ENCODE data around the gene IGIP. TPM values are rescaled to one million over a fixed set of nuclear protein-coding genes. Genes with fewer than 3 reads are reported as not detected.
"Not testable (repeated sequence)": the region's sequence is repeated elsewhere in the genome, so short reads cannot be mapped to it uniquely, and the experiment has no call there.

The IGIP gene
- total RNA-seq, 2 experiments from 2014 or later, result 2.4 to 2.8 TPM

GRCh38 chr5:140152022-140152999 is 26.6 kb downstream of the IGIP start:
- ChIA-PET CTCF (interaction anchor here (3.3 kb wide), 1 partner anchor 8 kb away, joined by 13 read pairs; no protein-coding TSS in a partner anchor), POLR2A (no interaction called here)

DNA sequence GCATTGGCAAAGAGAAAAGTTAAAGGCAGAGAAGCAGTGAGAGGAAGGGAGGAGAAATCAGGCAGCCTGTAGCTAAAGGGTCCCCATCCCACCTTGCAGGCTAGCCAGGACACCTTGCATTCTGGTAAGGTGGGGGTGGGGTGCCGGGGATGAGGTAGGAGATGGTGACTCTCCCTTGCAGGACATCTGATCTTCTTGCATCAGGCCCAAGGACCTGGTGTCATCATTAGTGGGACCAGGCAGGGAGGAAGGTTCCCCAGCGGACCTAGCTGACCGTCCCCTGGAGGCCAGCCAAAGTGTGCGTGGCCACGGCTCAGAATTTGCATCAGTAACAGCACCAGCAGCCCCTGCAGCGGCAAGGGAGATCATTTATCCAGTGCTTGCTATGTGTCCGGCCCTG is 27.5 kb downstream of the IGIP start:
- ChIA-PET POLR2A (no interaction called here), CTCF (interaction anchor here (0.6 to 3.3 kb wide), 3 partner anchors 9 to 79 kb away, joined by 3 to 13 read pairs (median 4); no protein-coding TSS in a partner anchor)

GRCh38 chr5:140153905-140154304 is 28.2 kb downstream of the IGIP start:
- CTCF ChIA-PET, result interaction anchor here (0.6 to 3.3 kb wide), 4 partner anchors 8 to 79 kb away, joined by 3 to 13 read pairs (median 5); no protein-coding TSS in a partner anchor
- POLR2A ChIA-PET, result no interaction called here

GRCh38 chr5:140154710-140155381 is 29.1 kb downstream of the IGIP start:
- POLR2A ChIA-PET, result not testable (repeated sequence)
- CTCF ChIA-PET, result interaction anchor here (1.0 to 3.3 kb wide), 4 partner anchors 9 to 18 kb away, joined by 3 to 13 read pairs (median 4); no protein-coding TSS in a partner anchor

DNA sequence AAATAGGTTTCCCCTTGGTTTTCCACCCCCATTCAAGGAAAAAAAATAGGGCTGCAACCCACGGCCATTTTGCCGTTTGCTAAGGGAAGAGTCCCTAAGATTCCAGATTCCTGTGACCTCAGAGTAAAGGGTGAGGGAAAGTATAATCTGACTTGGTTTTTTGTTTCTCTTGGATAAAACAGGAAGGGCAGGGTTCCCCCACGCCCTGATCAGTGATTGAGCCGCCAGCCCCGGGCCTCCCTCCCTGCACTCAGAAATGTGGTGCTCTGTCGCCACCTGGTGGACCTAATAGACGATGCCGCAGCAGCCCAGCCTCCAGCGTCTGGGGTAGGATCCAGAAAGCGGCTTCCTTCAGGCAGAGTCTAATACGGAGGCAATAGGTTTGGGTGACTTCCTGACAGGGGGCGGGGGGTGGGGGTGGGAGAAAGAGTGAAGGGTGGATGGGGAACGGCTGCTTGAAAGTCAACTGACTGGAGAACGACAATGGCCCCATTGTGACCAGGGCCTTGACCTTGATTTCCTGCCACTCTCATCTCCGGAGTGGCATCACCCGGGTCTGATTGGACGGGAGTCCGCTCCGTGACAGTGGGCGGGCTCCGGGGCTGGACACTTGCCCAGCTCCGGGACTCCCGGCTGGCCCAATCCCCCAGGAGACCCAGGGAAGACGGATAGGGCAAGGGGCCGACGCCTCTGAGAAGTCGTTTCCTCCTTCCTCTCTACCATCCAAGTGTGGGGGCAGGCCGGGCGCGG is 31.5 kb downstream of the IGIP start:
- POLR2A ChIA-PET, result no interaction called here
- CTCF ChIA-PET, result interaction anchor here (0.7 to 4.7 kb wide), 14 partner anchors 9 to 370 kb away, joined by 3 to 35 read pairs (median 3); partner anchors contain the start of gene PURA

DNA sequence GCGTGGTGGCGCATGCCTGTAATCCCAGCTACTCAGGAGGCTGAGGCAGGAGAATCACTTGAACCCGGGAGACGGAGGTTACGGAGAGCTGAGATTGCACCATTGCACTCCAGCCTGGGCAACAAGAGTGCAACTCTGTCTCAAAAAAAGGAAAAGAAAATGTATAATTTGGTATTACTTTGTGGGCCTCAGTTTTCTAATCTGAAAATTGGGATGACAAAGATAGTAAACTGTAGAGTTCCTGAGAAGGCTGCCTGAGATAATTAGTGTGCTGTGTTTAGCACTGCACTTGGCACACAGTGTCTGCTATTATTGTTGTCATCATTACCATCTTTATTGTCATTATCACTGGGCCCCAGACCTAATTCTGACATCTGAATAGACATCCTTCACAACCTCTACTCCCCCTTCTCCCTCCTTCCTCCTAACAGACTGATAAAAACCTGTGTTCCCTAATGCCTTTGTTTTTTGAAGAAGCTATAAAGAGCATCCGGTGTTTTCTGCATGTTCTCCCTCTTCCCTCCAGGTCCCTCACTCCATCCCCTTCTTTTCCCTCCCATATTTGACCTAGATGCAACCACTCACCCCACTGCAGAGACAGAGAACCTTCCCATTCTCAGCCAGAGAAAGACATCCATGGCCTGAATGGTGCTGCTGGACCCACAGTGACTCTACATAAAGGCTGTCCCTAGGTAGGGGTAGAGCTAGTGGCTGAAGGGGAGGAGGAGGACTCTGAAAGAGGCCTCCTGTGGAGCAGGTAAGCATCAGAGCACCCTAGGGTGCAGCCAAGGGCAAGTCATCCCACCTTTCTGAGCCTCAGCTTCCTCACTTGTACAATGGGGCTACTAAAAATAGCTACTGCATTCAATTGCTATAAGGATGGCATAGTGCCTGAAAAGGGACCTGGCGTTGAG is 33.5 kb downstream of the IGIP start:
- POLR2A ChIA-PET, result no interaction called here

GRCh38 chr5:140162275-140162674 is 36.5 kb downstream of the IGIP start:
- ChIA-PET POLR2A (no interaction called here), CTCF (interaction anchor here (0.7 kb wide), 2 partner anchors 92 to 300 kb away, joined by 4 read pairs; no protein-coding TSS in a partner anchor)

More for the DNA sequence above, 33.5 kb downstream of the IGIP start:
- CTCF ChIA-PET, result interaction anchor here (0.9 to 4.7 kb wide), 2 partner anchors 14 to 86 kb away, joined by 3 to 35 read pairs; no protein-coding TSS in a partner anchor

DNA sequence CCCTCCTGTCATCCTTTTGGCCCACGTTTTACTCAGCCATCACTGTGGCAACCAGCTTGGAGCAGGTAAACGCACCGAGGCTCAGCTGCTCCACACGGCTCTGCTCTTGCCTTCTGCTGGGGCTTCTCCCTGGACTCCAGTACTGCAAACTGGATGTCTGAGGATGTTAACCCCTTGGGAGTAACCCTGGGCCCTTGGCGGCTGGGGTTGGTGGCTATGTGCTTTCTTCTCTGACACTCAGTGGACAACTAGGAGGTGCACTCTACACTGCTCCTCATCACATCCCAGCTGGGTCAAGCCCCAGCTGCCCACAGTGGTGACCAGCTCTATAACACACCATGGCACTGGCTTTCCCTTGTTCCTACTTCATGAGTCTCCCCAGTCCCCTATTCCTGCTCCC is 37.0 kb downstream of the IGIP start:
- ChIA-PET CTCF (interaction anchor here (0.6 kb wide), 1 partner anchor 18 kb away, joined by 3 read pairs; no protein-coding TSS in a partner anchor), POLR2A (no interaction called here)

DNA sequence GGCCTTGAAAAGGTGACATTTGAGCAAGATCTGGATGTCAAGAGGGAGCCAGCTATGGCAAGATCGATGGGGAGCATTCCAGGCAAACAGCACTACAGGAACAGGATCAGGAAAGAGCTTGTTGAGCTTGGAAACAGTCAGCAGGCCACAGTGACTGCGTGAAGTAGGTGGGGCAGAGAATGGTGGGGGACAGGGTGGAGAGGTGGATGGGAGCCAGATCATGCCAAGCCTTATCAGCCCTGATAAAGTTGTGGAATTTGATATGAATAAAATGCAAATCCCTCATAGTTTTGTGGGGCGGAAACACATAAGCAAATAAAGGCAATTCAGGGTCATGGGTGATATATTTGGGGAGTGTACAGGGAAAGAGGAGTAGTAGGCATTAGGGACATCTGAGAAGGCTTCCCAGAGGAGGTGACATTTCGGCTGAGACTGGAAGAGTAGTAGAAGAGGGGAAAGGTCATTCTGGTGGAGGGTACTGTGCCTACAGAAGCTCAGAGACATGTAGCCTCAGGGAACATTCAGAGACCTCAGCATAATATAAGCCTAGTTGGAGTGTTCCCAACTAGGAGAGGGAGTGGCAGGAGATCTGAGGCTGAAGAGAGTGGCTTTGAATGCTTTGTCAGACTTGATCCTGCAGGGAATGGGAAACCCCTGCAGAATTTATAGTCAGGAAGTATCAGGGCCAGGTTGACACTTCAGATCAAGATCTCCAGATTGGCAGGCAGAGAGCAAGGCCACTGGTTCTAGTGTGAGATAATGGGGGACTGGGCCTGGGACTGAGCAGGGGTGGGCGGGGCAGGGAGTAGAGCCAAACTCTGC is 39.6 kb downstream of the IGIP start:
- CTCF ChIA-PET, result interaction anchor here (0.9 kb wide), 1 partner anchor 8 kb away, joined by 3 read pairs; no protein-coding TSS in a partner anchor
- POLR2A ChIA-PET, result no interaction called here

DNA sequence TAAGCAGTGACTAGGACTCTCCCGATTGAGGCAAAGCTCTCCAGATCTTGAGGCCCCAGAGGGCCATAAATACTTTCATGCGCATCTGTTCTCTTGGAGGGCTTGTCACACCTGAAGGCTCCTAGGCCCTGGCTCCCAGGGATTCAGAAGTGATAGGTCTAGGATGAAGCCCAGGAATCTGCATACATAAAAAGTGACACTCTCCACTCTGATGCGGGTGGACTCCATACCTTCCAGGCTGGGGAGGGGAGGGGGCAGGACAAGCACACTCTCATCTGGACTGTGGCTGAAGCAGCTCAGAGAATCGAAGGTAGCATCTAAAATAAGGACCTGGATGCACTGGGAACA is 40.2 kb downstream of the IGIP start:
- CTCF ChIA-PET, result interaction anchor here (0.9 kb wide), 1 partner anchor 9 kb away, joined by 3 read pairs; no protein-coding TSS in a partner anchor
- POLR2A ChIA-PET, result no interaction called here

- ChIA-PET POLR2A (no interaction called here), CTCF (no interaction called here)
Observed at GRCh38 chr5:140166911-140167310, 41.2 kb downstream of the IGIP start.

GRCh38 chr5:140168371-140168770 is 42.6 kb downstream of the IGIP start:
- ChIA-PET CTCF (interaction anchor here (1.0 to 1.6 kb wide), 2 partner anchors 11 to 23 kb away, joined by 3 read pairs; no protein-coding TSS in a partner anchor), POLR2A (no interaction called here)

DNA sequence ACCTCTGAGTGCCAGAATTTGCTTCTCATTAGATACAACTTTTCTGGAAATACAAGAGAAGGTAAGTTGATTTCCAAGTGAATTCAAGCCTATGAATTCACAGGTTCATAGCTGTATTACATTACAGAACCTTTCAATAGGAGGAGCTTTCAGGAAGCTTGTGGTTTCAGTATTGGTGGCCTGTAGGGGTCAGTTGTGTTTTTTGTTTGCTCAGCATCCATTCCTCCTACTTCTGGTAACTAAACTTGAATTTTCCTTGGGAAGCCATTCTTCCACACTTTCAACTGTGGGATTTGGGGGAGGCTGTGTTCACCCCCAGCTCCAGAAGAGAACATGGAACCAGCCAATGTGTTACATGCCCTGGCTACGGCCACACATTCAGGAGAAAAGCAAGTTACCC is 43.7 kb downstream of the IGIP start:
- CTCF ChIA-PET, result interaction anchor here (1.0 to 1.6 kb wide), 2 partner anchors 12 to 24 kb away, joined by 3 read pairs; no protein-coding TSS in a partner anchor
- POLR2A ChIA-PET, result no interaction called here

DNA sequence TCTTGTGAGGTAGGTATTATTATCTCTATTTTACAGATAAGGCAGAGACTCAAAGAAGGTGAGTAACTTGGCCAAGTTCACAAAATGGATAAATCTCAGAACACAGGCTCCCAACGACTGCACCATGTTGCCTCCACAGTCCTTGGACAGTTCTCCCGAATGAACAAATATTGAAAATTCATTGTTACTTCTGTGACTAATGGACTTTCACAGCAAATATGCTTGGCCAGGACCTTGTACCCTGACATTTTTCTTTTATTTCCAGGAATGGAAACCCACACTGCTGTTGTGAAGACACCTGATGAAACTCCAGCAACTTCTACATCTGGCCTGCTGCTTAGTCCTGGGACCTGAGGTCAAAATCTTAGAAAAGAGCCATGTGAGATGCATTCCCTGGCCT is 46.7 kb downstream of the IGIP start:
- CTCF ChIA-PET, result no interaction called here

DNA sequence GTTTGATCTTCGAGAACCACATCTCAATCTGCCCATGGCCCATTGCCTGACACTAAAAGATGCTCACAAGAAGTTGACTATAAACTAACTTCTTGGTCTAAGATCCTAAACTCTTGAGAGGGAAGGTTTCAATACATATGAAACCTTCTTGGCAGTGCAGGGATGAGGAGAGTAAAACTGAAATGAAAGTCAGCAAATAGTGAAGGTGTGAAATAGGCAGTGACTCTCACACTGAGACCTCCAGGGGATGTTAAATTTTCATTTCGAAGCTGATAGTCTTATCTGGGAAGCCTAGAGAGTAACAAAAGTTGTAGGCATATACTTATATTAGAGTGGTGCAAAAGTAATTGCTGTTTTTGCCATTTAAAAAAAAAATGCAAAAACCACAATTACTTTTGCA is 48.3 kb downstream of the IGIP start:
- POLR2A ChIA-PET, result interaction anchor here (0.7 to 1.5 kb wide), 2 partner anchors 62 to 67 kb away, joined by 3 read pairs; no protein-coding TSS in a partner anchor

More for the DNA sequence above, 46.7 kb downstream of the IGIP start:
- POLR2A ChIA-PET, result no interaction called here

GRCh38 chr5:140174465-140175366 is 49.0 kb downstream of the IGIP start, which contains the start of gene CYSTM1:
Gene CYSTM1, plus strand, starts transcription at chr5:140175188. Its CDS starts 19,278 bp downstream, at chr5:140194466.
- ChIA-PET CTCF (interaction anchor here (1.3 kb wide), 1 partner anchor 65 kb away, joined by 3 read pairs; no protein-coding TSS in a partner anchor), POLR2A (interaction anchor here (0.7 to 1.5 kb wide), 2 partner anchors 67 to 327 kb away, joined by 3 to 4 read pairs; no protein-coding TSS in a partner anchor)

More for the DNA sequence above, 48.3 kb downstream of the IGIP start:
- CTCF ChIA-PET, result interaction anchor here (1.3 kb wide), 1 partner anchor 66 kb away, joined by 3 read pairs; no protein-coding TSS in a partner anchor

Measured in activated CD8-positive, alpha-beta memory T cell treated with anti-CD3 and anti-CD28 coated beads for 36 hours (primary cell).